ENCODE data around the gene SCYL1. TPM values are rescaled to one million over a fixed set of nuclear protein-coding genes. Genes with fewer than 3 reads are reported as not detected.
A peak's percentile ranks its signal among the peaks of the same experiment; 100 is the strongest.

SCYL1 gene
- total and polyA plus RNA-seq, 2 experiments from 2014 or later: 52.7 to 66.1 TPM

GRCh38 chr11:65498042-65498726 lies 26.7 kb upstream of the SCYL1 start:
- no peak overlapping the region for H3K4me3 Mint-ChIP-seq
- H3F3A ChIP-seq (replicated peaks; ENCODE audit: low read depth): peaks cover 44% of the 10 kb centered on the region
- no peak overlapping the region for H3K27ac Mint-ChIP-seq
- no peaks in the 10 kb centered on the region for H3K9me2 ChIP-seq (ENCODE audit: insufficient read depth)
- H3K36me3 ChIP-seq (ENCODE audit: insufficient read depth): peaks cover 26% of the 10 kb centered on the region
- peaks cover 20% of the 10 kb centered on the region for H3K27me3 Mint-ChIP-seq (ENCODE audit: insufficient read depth, low read depth, poor library complexity)
- peaks cover 25% of the 10 kb centered on the region for H3K4me1 Mint-ChIP-seq
- H3K4me1 ChIP-seq (ENCODE audit: insufficient read depth): peaks cover 23% of the 10 kb centered on the region
- peak overlapping the region; percentile 84 for H3K4me2 ChIP-seq
- no peak overlapping the region for H2AFZ ChIP-seq
- peaks cover 8% of the 10 kb centered on the region; the same call in 2 of the 3 replicates for H3K9me3 Mint-ChIP-seq
- H3K27ac ChIP-seq (ENCODE audit: low read depth): peak overlapping the region; percentile 100
- no peaks in the 10 kb centered on the region for H3K36me3 Mint-ChIP-seq (ENCODE audit: low read depth)
- peaks cover 51% of the 10 kb centered on the region for H3K79me2 ChIP-seq (replicated peaks; ENCODE audit: insufficient read depth)
- no peak for TF ChIP-seq EZH2 (IDR thresholded peaks at IDR 0.05; ENCODE audit: low read depth, unreplicated experiment)
- TF ChIP-seq JUNB (IDR thresholded peaks at IDR 0.05; ENCODE audit: unreplicated experiment): no peak
- TF ChIP-seq REST (IDR thresholded peaks at IDR 0.05; ENCODE audit: unreplicated experiment): no peak
- TF ChIP-seq ZNF114 (CRISPR knock-in tag; IDR thresholded peaks at IDR 0.05): no peak
- H4K20me1 ChIP-seq (replicated peaks; ENCODE audit: insufficient read depth): peaks cover 38% of the 10 kb centered on the region
- peak overlapping the region; percentile 65 for H3K4me3 ChIP-seq
- peak; percentile 12 for ATAC-seq
- DNase-seq (ENCODE audit: low spot score): peak; percentile 72
- H3K27me3 ChIP-seq (ENCODE audit: insufficient read depth): no peaks in the 10 kb centered on the region

- no peak overlapping the region for H2AFZ ChIP-seq
Observed at GRCh38 chr11:65498727-65498976, 26.2 kb upstream of the SCYL1 start.

More at GRCh38 chr11:65498727-65498976, 26.2 kb upstream of the SCYL1 start:
- Histone ChIP-seq H3K27ac (ENCODE audit: low read depth) (peak overlapping the region; percentile 100), H3K79me2 (replicated peaks; ENCODE audit: insufficient read depth) (peaks cover 56% of the 10 kb centered on the region), H3K9me2 (ENCODE audit: insufficient read depth) (no peaks in the 10 kb centered on the region), H3K4me3 (peak overlapping the region; percentile 65), H4K20me1 (replicated peaks; ENCODE audit: insufficient read depth) (peaks cover 43% of the 10 kb centered on the region), H3K4me2 (peak overlapping the region; percentile 84), H3K4me1 (ENCODE audit: insufficient read depth) (peaks cover 23% of the 10 kb centered on the region), H3K36me3 (ENCODE audit: insufficient read depth) (peaks cover 30% of the 10 kb centered on the region), H3K27me3 (ENCODE audit: insufficient read depth) (no peaks in the 10 kb centered on the region), H3F3A (replicated peaks; ENCODE audit: low read depth) (peaks cover 47% of the 10 kb centered on the region)
- H3K4me1 Mint-ChIP-seq: peaks cover 24% of the 10 kb centered on the region
- TF ChIP-seq ZNF331 (CRISPR knock-in tag; IDR thresholded peaks at IDR 0.05; ENCODE audit: low read depth): no peak
- no peak for TF ChIP-seq CTCF (conservative IDR thresholded peaks at IDR 0.05; ENCODE audit: low read depth in 2 of 2)
- 0 out of 2 replicates have a peak, but pooled peaks have one; percentile 7 for TF ChIP-seq NANOG (IDR thresholded peaks at IDR 0.05; ENCODE audit: borderline replicate concordance)
- DNase-seq (ENCODE audit: low spot score) (no peak), ATAC-seq (no peak)
- no peak overlapping the region for H3K27ac Mint-ChIP-seq
- H3K36me3 Mint-ChIP-seq (ENCODE audit: low read depth): no peaks in the 10 kb centered on the region; the same call in 2 of the 3 replicates
- no peak overlapping the region for H3K4me3 Mint-ChIP-seq
- peaks cover 20% of the 10 kb centered on the region for H3K27me3 Mint-ChIP-seq (ENCODE audit: insufficient read depth, low read depth, poor library complexity)
- peaks cover 8% of the 10 kb centered on the region; the same call in 2 of the 3 replicates for H3K9me3 Mint-ChIP-seq
